CD14-positive monocyte (primary cell): ENCODE results near the gene NFATC2IP. TPM values are rescaled to one million over a fixed set of nuclear protein-coding genes. Genes with fewer than 3 reads are reported as not detected.

Experiments used
- DNase-seq, 3 donors: peaks; one replicate each; pipeline ENCODE4 v3.0.0-alpha.2; 2011 to 2022
- H2AFZ ChIP-seq: 2 replicates; pipeline ENCODE4 v1.6.0; 2012; ENCODE audit warnings: mild to moderate bottlenecking, low read depth, low read length, inconsistent platforms; ENCODE audit not compliant: insufficient read depth, poor library complexity, severe bottlenecking
- H3K27ac ChIP-seq, 2 donors: 1 replicate in 1 of 2; 2 replicates in 1 of 2; pipeline ENCODE4 v1.5.1; 2012 to 2013; ENCODE audit warnings: low read length in 2 of 2, control low read depth in 1 of 2, inconsistent platforms in 1 of 2, low read depth in 1 of 2, mild to moderate bottlenecking in 1 of 2
- H3K27me3 ChIP-seq, 2 donors: one replicate each; pipeline versions ENCODE4 v1.6.0 to v1.6.1; 2011 to 2013; ENCODE audit warnings: low read length in 2 of 2; ENCODE audit not compliant: control insufficient read depth in 2 of 2, insufficient read depth in 2 of 2
- H3K36me3 ChIP-seq, 2 donors: replicated peaks in 1 of 2; 1 replicate in 1 of 2; 2 replicates in 1 of 2; pipeline versions ENCODE4 v1.5.1 to v1.6.1; 2012 to 2013; ENCODE audit warnings: low read length in 2 of 2, control low read depth in 1 of 2, inconsistent platforms in 1 of 2, mild to moderate bottlenecking in 1 of 2; ENCODE audit not compliant: insufficient read depth in 2 of 2, control insufficient read depth in 1 of 2
- H3K4me1 ChIP-seq, 2 donors: 1 replicate in 1 of 2; 2 replicates in 1 of 2; pipeline versions ENCODE4 v1.5.1 to v1.6.1; 2012 to 2013; ENCODE audit warnings: low read length in 2 of 2, control low read depth in 1 of 2, inconsistent platforms in 1 of 2, mild to moderate bottlenecking in 1 of 2, moderate library complexity in 1 of 2; ENCODE audit not compliant: insufficient read depth in 2 of 2, control insufficient read depth in 1 of 2
- H3K4me2 ChIP-seq: replicated peaks from 2 replicates; pipeline ENCODE3; 2012; ENCODE audit warnings: low read length, moderate library complexity, mild to moderate bottlenecking; ENCODE audit not compliant: poor library complexity, severe bottlenecking; ENCODE audit errors: extremely low read depth
- H3K4me3 ChIP-seq, 3 experiments: fragments of 200-600 bp in 1 of 3; sonication (generic) in 1 of 3; replicated peaks in 1 of 3; 1 replicate in 2 of 3; 2 replicates in 1 of 3; pipeline ENCODE4 v1.5.1; 2011 to 2013; ENCODE audit warnings: low read length in 3 of 3, mild to moderate bottlenecking in 3 of 3, control low read depth in 2 of 3, low read depth in 2 of 3, inconsistent platforms in 1 of 3, moderate library complexity in 1 of 3
- H3K79me2 ChIP-seq: 2 replicates; pipeline ENCODE4 v1.6.0; 2012; ENCODE audit warnings: mild to moderate bottlenecking, control low read depth, inconsistent platforms, low read length, moderate library complexity; ENCODE audit not compliant: insufficient read depth
- H3K9ac ChIP-seq: 2 replicates; pipeline ENCODE4 v1.6.0; 2017; ENCODE audit warnings: low read length, mild to moderate bottlenecking; ENCODE audit not compliant: insufficient read depth, poor library complexity, severe bottlenecking
- H3K9me3 ChIP-seq, 2 donors: replicated peaks in 1 of 2; 1 replicate in 1 of 2; 2 replicates in 1 of 2; pipeline versions ENCODE4 v1.5.1 to v1.6.1; 2012 to 2013; ENCODE audit warnings: low read length in 2 of 2, control low read depth in 1 of 2; ENCODE audit not compliant: control insufficient read depth in 1 of 2, insufficient read depth in 1 of 2
- H4K20me1 ChIP-seq: 2 replicates; pipeline ENCODE4 v1.6.0; 2012; ENCODE audit warnings: mild to moderate bottlenecking, low read length, control low read depth, moderate library complexity; ENCODE audit not compliant: insufficient read depth
- H3K27ac Mint-ChIP-seq, 7 donors: one replicate each; pipeline ENCODE4 v1.8.0; 2020; ENCODE audit warnings: mild to moderate bottlenecking in 7 of 7, mixed read lengths in 7 of 7, moderate library complexity in 6 of 7, inconsistent platforms in 2 of 7
- H3K27me3 Mint-ChIP-seq, 3 donors: one replicate each; pipeline ENCODE4 v1.8.0; 2021 to 2022; ENCODE audit warnings: low read depth in 3 of 3, mild to moderate bottlenecking in 3 of 3, mixed read lengths in 3 of 3, moderate library complexity in 3 of 3, inconsistent platforms in 1 of 3
- H3K36me3 Mint-ChIP-seq, 2 donors: one replicate each; pipeline ENCODE4 v1.8.0; 2020; ENCODE audit warnings: mixed read lengths in 2 of 2, inconsistent platforms in 1 of 2, mild to moderate bottlenecking in 1 of 2
- H3K4me1 Mint-ChIP-seq: one replicate; pipeline ENCODE4 v1.8.0; 2020; ENCODE audit warnings: mild to moderate bottlenecking, mixed read lengths
- H3K4me3 Mint-ChIP-seq, 2 donors: one replicate each; pipeline ENCODE4 v1.8.0; 2020; ENCODE audit warnings: mild to moderate bottlenecking in 2 of 2, mixed read lengths in 2 of 2, moderate library complexity in 1 of 2
- H3K9me3 Mint-ChIP-seq, 7 donors: one replicate each; pipeline ENCODE4 v1.8.0; 2020 to 2022; ENCODE audit warnings: mixed read lengths in 7 of 7, mild to moderate bottlenecking in 6 of 7, moderate library complexity in 6 of 7, inconsistent platforms in 2 of 7
- CTCF ChIP-seq: fragments of 200-600 bp; IDR thresholded peaks from one replicate; pipeline ENCODE4 v1.8.0; 2022; ENCODE audit warnings: antibody characterized with exemption, mild to moderate bottlenecking
- WGBS: methylation state at CpG from one replicate; pipeline ENCODE4 v1.1.5; 2013; ENCODE audit warnings: missing lambda C conversion rate; ENCODE audit not compliant: insufficient coverage; 5-methylcytosine and 5-hydroxymethylcytosine counted together
- intact Hi-C, 2 donors: fragments of 100-400 bp; cut with micrococcal nuclease; formaldehyde crosslinking; loops; one replicate each; pipeline versions ENCODE4 v1.15.0 to v1.15.1; 2023
- polyA plus RNA-seq, 3 donors: library from polyadenylated mRNA; depleted of rRNA in 1 of 3; unstranded in 2 of 3; stranded (reverse) in 1 of 3; fragments of 300-500 nt in 2 of 3; fragments of >200 nt in 1 of 3; fragmentation: Illumina TruSeq in 2 of 3; gene quantifications; 1 replicate in 2 of 3; 2 replicates in 1 of 3; pipeline ENCODE4 v1.2.3, GENCODE V29; 2012 to 2021

NFATC2IP gene
- polyA plus RNA-seq, 3 donors = 17.5 to 125 (median 18.4) TPM

- DNase-seq = no peak
- Histone ChIP-seq H3K27ac (no peak overlapping the region), H3K4me1 (peaks cover 11 to 17% of the 10 kb centered on the region in 2 donors)
Observed at GRCh38 chr16:28923231-28923587, 27.5 kb upstream of the NFATC2IP start.

GRCh38 chr16:28923652-28924398 lies 26.9 kb upstream of the NFATC2IP start:
- WGBS = 60% methylated on average over 11 of the region's 13 CpGs
- H3K4me3 ChIP-seq = peak overlapping the region in 1 of 3 experiments; percentile 96
- peaks cover 10% of the 10 kb centered on the region for H4K20me1 ChIP-seq
- Mint-ChIP-seq H3K27me3 (peaks cover 0 to 7% (median 0%) of the 10 kb centered on the region in 3 donors), H3K27ac (peak overlapping the region in 6 of 7 donors; percentile 55 to 94 (median 79)), H3K9me3 (no peaks in the 10 kb centered on the region), H3K36me3 (peaks cover 18 to 33% of the 10 kb centered on the region in 2 donors), H3K4me3 (peak overlapping the region in 1 of 2 donors; percentile 94), H3K4me1 (peaks cover 18% of the 10 kb centered on the region)
- H3K9ac ChIP-seq = no peak overlapping the region
- peaks cover 8% of the 10 kb centered on the region for H3K79me2 ChIP-seq
- no peak overlapping the region for H2AFZ ChIP-seq
- intact Hi-C loops = loop anchor here in 1 of 2 donors (10.0 kb wide), 2 partner anchors 79 to 369 kb away; partner anchors contain the start of genes SGF29 and TUFM
- no peaks in the 10 kb centered on the region for H3K9me3 ChIP-seq
- no peak for DNase-seq
- peak overlapping the region; percentile 95 for H3K4me2 ChIP-seq
- peaks cover 12 to 18% of the 10 kb centered on the region in 2 donors for H3K36me3 ChIP-seq
- H3K4me1 ChIP-seq = peaks cover 11 to 17% of the 10 kb centered on the region in 2 donors
- no peak overlapping the region for H3K27ac ChIP-seq
- no peaks in the 10 kb centered on the region for H3K27me3 ChIP-seq
- no peak for TF ChIP-seq CTCF

More at GRCh38 chr16:28923231-28923587, 27.5 kb upstream of the NFATC2IP start:
- no peak overlapping the region for H3K27ac Mint-ChIP-seq
- no CpG with 5 or more reads among the region's 3 CpGs for WGBS
- Histone ChIP-seq H3K4me2 (no peak overlapping the region), H3K27me3 (no peaks in the 10 kb centered on the region), H3K9ac (no peak overlapping the region), H2AFZ (no peak overlapping the region), H3K79me2 (peaks cover 8% of the 10 kb centered on the region), H3K36me3 (peaks cover 16 to 23% of the 10 kb centered on the region in 2 donors), H4K20me1 (peaks cover 10% of the 10 kb centered on the region), H3K4me3 (no peak overlapping the region), H3K9me3 (no peaks in the 10 kb centered on the region)
- peaks cover 21 to 37% of the 10 kb centered on the region in 2 donors for H3K36me3 Mint-ChIP-seq
- no peak for TF ChIP-seq CTCF
- peaks cover 0 to 7% (median 0%) of the 10 kb centered on the region in 3 donors for H3K27me3 Mint-ChIP-seq
- no peaks in the 10 kb centered on the region for H3K9me3 Mint-ChIP-seq
- intact Hi-C loops = loop anchor here in 1 of 2 donors (10.0 kb wide), 2 partner anchors 78 to 368 kb away; partner anchors contain the start of genes SGF29 and TUFM
- H3K4me3 Mint-ChIP-seq = no peak overlapping the region
- H3K4me1 Mint-ChIP-seq = peaks cover 18% of the 10 kb centered on the region
